Peyer's patch (tissue), 4 donors: ENCODE results near the gene ZNF507.

Experiments
- CTCF ChIP-seq, 6 experiments: fragments of 450-650 bp in 4 of 6; fragments of 200-600 bp in 2 of 6; sonication (generic) in 1 of 6; IDR thresholded peaks; one replicate each; pipeline ENCODE4 v1.5.1; 2017 to 2019; ENCODE audit warnings: antibody characterized with exemption in 6 of 6, mild to moderate bottlenecking in 3 of 6, moderate library complexity in 1 of 6
- POLR2A ChIP-seq, 2 donors: fragments of 450-650 bp; IDR thresholded peaks; one replicate each; pipeline ENCODE4 v1.5.1; 2017; ENCODE audit warnings: antibody characterized with exemption in 2 of 2, mild to moderate bottlenecking in 2 of 2, moderate library complexity in 2 of 2

DNA sequence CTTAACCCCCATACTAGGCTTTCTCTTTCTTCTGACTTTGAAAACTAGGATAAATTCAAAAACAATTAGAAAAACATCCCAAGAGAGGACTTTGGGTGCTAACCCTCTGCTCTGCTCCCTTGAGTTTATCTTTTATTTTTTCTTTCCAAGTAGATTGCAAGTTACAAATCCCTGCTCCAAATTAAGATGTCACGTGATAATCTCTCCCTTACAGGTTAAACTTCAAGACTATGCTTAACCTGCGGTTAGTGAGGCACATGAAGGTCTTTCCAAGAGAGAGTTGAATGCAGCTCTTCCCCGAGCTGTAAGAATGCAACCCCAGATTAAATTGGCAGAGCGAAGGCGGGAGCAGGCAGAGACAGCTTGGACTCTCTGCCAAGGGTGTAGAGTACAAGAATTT is 12.2 kb upstream of the ZNF507 start:
- no peak for TF ChIP-seq CTCF (IDR thresholded peaks at IDR 0.05)
- no peak for TF ChIP-seq POLR2A (IDR thresholded peaks at IDR 0.05)
